H1 (cell line): ENCODE results near the gene SLC6A6.

Experiments
- POLR2A ChIP-seq, 2 experiments: IDR thresholded peaks; 1 replicate in 1 of 2; 2 replicates in 1 of 2; pipeline ENCODE4 v1.6.1; 2011; ENCODE audit warnings: low read depth in 2 of 2, low read length in 2 of 2, mild to moderate bottlenecking in 2 of 2; ENCODE audit errors: control extremely low read depth in 1 of 2
- SIN3A ChIP-seq, 2 experiments: IDR thresholded peaks in 1 of 2; conservative IDR thresholded peaks in 1 of 2; 2 replicates each; pipeline ENCODE4 v1.6.1; 2011 to 2012; ENCODE audit warnings: low read length in 2 of 2, improper control_type of control experiment in 1 of 2, low read depth in 1 of 2, mild to moderate bottlenecking in 1 of 2

GRCh38 chr3:14362890-14363289, 39.5 kb upstream of the SLC6A6 start:
- no peak for TF ChIP-seq SIN3A (conservative IDR thresholded peaks at IDR 0.05 in 1 of 2, IDR thresholded peaks at IDR 0.05 in 1 of 2; ENCODE audit: low read depth in 1 of 2, low read length in 2 of 2)
- no peak for TF ChIP-seq POLR2A (IDR thresholded peaks at IDR 0.05; ENCODE audit: control extremely low read depth in 1 of 2, low read depth in 2 of 2, low read length in 2 of 2)
